GM19023 (cell line): ENCODE results near the gene DCTN1.
A peak's percentile ranks its signal among the peaks of the same experiment; 100 is the strongest.
"Not testable (repeated sequence)": the region's sequence is repeated elsewhere in the genome, so short reads cannot be mapped to it uniquely, and the experiment has no call there.

Experiments used
- ATAC-seq: cut with Tn5 transposase; IDR thresholded peaks from one replicate; pipeline ENCODE4 v1.9.1; 2021; ENCODE audit warnings: mild to moderate bottlenecking, moderate library complexity; ENCODE audit not compliant: unreplicated experiment

The DCTN1 gene

DNA sequence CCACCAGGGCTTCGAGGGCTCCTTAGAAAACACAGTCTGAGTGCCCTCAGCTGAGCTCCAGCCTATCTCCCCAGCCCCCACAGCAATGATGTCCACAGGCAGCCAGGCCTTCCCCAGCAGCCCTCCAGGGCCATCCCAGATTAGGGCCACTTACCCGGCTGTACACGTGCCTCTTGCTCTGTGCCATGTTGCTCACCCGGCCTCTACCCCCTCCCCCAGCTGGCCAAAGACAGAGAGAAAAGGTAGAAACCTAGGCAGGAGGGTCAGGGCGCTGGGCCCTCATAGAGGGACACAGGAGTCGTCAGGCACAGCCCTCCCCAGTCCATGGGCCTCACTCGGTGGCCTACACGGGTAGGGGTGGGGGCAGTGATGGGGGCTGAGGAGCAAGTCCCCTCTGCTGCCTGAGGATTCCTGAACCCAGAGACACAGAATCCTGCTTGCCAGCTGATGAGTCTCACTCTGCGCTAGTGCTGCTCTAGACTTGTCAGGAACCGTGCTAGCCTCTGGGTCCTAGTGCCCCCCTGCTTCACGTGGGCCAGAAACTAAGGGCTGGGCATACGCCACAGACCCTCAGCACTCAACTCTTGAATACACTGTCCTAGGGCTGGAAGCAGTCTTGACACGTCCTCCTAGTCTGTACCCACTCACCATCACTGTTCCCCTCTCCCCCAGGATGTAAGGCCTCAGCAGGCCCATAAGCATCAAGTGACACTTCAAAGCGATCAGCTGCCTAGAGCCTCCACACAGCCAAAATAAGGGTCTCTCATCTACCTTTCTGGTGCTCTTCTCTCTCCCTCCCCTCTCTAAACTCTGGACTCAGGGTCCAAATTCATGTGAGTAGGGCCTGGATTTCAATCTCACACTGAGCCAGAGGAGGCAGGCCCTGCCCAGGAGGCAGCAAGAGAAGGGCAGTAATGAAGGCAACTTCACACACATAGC, at the start of gene DCTN1:
Gene DCTN1, minus strand, starts transcription at position 461 of the 939 bp plus-strand sequence. Its CDS starts 274 bp downstream, at position 187.
- ATAC-seq = no peak

DNA sequence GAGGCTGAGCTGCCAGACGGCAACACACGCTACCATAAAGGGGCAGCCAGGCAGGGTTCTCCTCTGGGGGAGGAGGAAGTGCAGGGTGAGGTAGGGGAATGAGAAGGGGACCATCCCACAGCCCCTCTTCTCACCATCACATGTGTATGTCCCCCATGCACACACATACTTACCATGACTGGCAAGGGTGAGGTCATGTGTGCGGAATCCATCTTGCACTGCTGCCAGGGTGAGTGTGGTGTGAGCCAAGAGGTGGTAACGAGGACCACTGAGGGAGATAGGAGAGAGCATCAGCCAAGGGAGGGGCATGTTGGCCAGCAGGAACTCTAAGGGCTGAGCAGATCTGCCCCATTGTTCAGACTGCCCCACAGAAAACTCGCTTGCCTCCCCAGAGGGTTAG, 48.6 kb upstream of the DCTN1 start:
- ATAC-seq = no peak

DNA sequence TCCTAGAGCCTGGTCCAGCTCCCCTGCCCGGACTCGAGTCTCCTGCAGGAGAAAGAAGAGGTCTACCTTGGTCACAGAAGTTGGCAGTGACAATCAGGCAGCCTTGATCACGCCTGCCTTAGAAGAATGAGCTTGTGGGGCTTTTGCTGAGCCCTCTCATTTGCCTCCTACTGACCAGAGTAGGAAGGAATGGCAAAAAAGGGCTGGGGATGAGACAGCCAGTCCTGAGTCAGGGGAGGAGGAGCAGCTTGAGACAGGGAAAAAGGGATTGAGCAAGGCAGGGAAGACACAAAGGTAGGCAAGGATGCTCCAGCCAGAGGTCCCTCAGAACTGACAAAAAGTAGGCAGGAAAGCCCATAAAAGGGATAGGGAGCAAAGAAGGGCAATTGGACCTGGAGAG, 47.4 kb upstream of the DCTN1 start:
- no peak for ATAC-seq

DNA sequence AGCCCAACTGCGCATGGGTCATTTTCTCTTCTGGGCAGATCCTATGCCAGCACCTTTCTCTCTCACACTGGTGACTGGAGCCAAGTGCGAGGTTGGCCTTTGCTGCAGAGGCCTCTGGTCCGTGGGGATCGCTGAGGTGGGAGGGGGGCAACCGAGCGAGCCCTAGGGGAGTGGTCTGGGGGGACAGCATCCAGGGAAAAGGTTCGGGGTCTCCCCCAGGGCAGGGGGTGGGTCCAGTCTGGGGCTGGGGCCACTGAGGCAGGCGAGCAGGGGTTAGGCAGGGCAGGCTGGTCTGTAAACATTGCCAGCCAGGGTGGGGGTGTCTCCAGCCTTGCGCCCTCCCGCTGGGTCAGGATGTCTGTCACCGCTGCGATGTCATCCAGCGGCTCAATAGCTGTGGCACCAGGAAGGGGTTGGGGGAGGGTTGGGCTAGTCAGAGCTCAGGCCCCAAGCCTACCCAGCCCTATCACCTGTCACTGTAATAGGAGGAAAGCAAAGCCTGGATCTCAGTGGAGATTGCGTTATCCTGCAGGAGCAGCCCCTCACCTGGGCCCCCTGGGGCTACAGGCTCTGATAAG, 46.2 kb upstream of the DCTN1 start:
- ATAC-seq = no peak

DNA sequence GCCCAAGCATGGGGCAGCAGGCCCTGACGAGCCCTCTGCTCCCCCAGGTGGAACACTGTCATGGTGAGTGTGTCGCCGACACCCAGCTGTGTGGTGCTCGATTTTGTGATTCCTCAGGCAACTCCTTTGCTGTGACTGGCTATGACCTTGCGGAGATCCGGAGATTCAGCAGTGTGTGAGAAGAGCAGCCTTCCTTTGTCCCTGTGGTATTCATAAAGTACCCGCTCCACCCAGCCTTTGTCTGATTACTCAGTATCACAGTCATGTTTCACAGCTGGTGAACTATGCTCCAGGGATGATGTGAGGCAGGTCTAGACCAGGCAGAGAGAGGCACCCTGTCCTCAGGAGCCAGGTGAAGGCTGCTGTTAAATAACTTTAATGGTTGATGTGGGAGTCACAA, 45.4 kb upstream of the DCTN1 start:
- no peak for ATAC-seq

DNA sequence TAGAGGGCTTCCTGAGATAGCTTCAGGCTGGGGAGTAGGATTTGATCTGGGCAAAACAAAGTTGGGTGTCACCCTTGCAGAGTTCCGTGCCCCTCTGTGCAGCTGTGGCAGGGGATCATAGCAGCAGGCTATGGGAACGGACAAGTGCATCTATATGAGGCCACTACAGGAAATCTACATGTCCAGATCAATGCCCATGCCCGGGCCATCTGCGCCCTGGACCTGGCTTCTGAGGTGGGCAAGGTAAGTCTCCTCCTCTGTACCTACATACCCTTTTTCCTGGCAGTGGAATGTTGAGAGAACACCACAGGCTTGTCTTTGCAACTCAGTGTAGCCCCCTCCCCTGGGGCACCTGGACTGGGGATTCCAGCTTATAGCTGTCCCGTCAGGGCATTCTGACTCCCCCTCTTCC, 44.9 kb upstream of the DCTN1 start:
- ATAC-seq = no peak

DNA sequence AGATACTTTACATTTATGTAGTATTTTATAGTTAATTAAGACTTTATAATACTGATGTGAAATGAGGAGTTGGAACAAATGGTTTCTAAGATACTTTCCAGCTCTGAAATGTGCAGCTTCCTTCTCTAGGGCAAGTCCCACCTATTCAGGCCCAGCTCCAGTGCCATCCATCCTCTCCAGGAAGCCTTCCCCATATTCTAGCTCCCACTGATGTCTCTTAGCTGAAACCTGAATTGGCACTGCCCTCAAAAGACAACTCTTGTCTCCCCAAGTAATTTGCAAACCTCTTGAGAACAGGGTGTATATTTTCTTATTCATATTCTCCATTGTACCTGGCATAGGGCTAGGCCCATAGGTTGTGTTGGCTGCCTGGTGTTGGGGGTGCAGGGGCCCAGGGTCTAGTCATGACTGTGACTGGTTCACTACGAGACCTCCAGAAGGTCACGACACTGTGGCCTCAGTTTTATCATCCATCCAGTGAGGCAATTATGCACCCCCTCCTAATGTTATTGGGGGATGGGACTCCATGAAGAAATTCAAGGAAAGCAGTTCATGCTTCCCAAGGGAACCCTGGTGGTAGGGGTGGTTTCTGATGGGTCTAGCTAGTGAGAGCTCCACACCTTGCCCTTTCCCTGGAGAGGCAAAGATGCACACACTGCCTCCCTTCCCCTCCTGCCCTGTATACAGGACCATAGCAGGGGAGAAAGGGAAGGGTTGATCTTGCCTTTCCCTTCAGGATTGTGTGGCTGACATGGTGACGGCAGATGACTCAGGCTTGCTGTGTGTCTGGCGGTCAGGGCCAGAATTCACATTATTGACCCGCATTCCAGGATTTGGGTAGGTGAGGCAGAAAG, 44.3 kb upstream of the DCTN1 start:
- ATAC-seq = no peak

DNA sequence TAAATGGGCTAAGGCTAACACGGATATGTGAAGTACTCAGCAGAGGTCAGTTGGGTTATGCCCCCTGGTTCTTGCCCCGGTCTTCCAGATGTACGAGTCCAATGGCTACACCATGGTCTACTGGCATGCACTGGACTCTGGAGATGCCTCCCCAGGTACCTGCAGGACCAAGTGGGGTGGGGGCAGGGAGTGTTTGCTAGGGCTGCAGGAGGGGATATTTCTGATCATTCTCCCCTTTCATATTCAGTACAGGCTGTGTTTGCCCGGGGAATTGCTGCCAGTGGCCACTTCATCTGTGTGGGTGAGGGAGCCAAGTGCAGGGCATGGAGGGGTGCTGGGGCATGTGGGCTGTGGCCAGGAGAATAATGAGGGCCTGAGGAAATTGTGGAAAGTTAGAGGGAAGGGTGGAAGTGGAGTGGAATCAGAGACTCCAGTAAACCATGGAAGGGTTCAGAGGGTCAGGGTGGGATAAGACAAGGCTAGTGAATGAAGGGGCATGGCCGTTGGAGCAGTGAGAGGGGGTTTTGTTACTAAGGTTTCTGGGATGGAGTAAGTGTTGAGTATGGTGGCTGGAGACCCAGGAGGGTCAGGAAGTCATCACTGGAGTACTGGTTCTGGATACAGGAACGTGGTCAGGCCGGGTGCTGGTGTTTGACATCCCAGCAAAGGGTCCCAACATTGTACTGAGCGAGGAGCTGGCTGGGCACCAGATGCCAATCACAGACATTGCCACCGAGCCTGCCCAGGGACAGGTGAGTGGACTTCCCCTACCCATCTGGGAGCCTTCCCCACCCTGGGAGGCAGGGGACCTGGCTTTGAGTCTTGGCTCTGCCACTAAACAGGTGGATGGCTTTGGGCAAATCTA, 43.4 kb upstream of the DCTN1 start:
- no peak for ATAC-seq

DNA sequence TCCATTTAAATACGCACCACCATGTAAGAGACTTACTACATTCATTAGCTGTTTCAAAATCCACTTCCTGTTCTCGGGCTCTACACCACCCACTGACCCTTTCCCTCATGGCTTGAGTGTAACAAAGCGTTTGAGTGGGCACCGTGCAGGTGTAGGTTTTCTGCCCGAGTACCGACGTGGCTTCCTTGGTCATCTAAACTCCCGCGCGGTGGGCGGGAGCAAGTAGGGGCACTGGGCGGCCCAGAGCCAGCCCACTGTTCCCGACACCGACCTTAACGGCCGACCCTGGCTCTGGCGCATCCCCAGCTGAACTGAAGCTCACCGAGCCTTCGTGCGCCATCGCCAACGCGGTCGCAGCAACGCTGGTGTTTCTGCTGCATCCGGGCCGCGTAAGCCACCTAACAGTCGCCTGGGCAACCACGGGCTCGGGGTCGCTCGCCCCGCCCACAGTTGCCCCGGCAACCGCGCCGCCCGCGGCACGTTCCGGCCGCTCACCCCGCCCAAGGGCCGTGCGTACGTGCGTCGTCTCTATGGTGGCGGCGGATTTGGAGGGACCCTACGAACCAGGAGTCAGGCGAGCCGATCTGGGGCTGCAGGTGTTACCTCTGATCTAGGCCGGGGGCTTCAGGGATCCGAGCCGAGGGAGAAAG, 41.2 kb upstream of the DCTN1 start, which contains the start of the genes C2orf81 and WDR54:
Gene C2orf81, minus strand, starts transcription at position 399 of the 650 bp plus-strand sequence. Its CDS starts 59 bp downstream, at position 340.
Gene WDR54, plus strand, starts transcription at position 510 of the 650 bp plus-strand sequence. CDS start 424 bp downstream, outside the sequence.
- peak; percentile 97 for ATAC-seq

DNA sequence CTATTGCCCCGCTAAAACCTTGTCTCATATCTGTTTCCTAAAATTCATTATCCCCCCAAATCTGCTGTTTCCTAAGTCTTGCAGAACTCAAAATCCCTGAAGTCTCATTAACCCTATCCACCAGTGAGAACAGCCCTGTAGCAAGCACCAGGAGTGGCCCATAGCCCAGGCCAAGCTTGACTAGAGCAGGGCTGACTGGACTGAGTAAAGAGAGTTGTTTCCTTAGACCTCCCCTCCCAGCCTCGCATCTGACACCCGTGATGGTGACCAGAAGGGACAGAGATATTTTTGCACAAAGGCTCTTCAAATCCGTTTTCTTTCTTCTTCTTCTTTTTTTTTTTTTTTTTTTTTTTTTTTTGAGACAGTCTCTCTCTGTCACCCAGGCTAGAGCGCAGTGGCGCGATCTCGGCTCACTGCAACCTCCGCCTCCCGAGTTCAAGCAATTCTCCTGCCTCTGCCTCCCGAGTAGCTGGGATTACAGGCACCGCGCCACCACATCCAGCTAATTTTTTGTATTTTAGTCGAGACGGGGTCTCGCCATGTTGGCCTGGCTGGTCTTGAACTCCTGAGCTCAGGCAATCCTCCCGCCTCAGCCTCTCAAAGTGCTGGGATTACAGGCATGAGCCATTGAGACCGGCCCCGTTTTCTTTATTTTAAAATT, 40.5 kb upstream of the DCTN1 start:
- not testable (repeated sequence) for ATAC-seq

DNA sequence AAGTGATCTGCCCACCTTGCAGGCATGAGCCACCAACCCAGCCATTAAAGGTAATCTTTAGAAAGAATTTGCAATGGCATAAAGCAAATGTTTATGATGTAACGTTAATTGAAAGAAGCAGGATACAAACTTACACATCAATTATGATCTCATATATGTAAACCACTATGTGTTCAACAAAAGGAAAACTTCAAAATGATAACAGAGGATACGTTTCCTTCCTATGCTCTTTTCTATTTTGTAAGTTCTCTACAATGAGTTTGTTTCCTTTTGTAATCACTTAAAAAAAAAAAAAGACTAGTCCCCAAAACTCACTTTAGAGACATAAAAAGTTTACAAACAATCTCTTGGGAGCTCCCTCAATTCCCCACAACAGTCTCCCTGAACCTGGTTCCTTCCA, 39.9 kb upstream of the DCTN1 start:
- ATAC-seq = no peak

DNA sequence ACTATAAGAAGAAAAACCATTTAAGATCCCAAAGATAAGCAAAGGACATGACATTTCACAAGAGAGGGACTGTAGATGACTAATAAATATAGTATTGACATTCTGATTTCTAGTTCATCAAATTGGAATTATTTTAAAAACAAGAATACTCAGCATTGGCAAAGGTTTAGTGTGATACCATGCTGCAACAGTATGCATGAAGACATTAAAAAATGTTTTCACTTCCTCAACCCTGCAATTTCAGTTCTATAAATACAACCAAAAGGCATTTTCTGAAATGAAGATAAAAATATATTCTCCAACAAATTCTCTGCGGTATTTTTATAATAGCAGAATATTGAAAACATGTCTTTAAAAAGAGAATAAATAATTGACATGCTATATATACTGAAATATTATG, 39.2 kb upstream of the DCTN1 start:
- no peak for ATAC-seq

DNA sequence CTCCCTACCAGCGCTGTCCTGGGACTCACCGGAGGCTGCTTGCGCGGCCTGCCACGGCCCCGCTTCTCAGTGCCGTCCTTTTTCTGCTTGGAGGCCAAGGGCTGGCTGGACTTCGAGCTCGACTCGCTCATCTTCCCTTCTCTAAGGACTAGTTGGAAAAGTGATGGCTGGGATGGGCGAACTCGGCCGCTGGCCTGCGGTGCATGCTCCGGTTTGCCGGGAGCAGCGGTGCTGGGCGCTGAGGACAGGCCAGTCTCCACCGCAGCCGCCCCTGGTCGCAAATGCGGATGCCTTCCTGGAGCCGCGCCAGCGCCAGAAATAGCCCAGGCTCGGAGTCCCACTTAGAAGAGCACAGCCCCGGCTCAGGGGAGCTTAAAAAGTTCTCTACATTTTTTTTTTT, 38.2 kb upstream of the DCTN1 start:
- no peak for ATAC-seq

DNA sequence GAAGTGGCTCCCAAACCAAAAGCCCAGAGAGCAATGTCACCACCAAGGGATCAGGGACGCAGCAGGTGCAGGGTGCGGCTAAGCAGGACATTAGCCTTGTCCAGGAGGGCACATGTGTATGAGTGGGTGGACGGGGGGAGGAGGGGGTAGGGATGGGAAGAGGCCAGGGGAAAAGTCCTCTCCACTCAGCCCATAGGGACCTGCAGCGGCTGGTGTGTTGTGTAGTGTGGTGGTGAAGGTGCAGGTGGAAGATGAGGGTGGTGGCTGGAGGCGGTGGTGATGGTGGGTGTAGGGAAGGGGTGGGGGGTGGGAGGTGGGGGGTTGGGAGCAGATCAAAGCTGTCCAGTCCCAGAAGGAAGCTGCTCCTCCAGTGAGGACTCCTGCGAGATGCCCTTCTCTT, 37.7 kb upstream of the DCTN1 start:
- ATAC-seq = no peak

DNA sequence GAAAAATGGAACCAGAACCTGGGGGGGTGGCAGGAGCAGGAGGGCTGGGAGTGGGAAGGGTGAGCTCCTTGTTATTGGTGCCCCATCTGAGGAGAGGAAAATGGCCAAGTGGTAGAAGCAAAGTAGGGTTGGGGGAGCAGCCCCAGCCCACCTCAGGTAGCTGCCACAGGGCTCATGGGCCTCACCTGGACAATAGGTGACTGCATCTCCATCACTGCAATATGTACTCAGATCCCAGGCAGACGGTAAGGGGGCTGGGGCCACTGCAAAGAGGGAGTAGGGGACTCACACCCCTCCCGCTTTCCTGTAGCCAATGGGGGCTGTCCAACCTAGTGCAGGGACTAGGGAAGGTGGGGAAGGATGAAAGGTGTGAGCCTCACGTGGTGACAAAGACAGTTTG, 37.1 kb upstream of the DCTN1 start:
- ATAC-seq = no peak

DNA sequence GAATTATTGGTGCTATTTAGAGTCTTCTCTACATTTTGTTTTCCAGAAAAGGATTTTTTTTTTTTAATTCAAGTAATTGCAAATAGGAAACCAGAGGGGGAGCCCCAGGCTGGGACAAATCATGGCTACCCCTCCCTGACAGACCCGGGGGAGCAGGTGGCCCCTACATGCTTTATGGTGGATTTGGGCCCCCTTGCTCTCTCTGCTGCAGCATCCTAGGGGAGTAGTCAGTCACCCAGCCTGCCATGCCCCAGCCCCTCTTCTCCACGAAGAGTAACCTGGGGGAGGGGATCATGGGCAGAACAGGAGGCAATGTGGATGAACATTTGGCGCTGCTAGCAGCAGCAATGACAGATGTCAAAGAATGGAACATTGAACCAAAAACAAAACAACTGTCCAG, 36.7 kb upstream of the DCTN1 start:
- no peak for ATAC-seq

DNA sequence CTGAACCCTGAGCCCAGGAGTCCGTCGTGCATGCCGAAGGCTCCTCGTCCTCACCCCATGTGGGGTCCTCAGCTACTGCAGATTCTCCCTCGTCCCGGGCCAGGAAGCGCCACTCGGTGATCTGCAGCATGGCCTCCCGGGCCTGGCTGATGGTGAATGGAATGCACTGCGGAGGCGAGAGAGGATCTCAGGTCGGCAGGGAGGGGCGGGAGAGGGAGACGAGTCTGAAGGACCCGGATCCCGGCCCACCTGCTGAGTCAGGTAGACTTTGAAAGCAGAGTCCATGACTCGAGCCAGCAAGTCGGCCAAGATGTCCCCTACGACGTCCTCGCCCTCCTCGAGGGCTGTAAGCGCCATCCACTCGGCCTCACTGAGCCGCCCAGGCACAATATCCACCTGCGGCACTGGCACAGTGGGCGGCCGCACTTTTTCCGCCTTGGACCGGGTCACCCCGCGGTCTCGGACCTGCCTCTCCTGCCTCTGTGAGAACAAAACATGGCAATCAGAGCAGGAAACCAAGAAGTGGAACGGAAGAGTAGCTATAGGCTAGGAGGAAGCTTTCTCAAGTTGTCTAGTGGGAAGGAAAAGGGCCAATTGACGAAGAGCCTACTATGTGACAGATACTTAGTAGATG, 35.8 kb upstream of the DCTN1 start:
- no peak for ATAC-seq

DNA sequence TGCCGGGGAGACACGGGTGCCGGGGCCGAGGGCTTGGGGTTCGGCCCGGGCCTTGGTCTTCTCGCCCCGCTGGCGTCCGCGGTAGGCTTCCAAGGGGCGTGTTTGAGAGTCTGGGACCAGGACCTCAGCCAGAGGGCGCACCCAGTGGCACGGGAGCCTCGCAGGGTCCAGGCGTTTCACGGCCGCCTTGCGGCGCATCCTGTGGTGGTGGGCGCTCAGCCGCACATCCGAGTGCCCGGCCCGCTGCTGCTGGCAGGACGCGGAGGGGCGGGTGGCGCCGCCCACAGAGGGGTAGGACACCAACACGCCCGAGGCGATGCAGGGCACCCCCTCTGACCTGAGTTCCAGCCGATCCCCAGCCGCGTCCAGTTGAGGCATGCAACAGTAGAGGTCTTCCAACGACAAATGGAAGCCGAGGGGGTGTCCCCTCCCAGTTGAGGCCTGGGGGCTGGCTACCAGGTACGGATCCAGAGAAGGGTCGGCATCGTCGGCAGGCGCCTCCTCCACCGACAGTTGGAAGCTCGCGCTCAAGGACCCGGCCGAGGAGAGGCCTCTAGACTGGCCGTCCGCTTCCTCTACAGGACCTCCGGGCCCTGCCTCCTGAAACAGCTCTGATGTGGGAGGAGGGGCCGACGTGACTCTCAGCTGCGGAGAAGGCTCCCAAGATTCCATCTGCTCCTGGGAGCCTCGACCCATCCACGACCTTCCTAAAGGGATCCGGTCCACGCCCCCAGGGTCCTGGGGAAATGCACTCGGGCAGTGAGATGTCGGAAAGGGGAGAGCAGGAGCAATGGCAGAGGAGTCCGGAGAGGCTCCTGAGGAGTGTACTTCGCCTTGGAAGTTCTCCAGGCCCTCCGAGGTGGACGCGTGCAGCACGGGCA, 35.0 kb upstream of the DCTN1 start:
- ATAC-seq = no peak
